ENCODE data around the gene TRAF7. TPM values are rescaled to one million over a fixed set of nuclear protein-coding genes. Genes with fewer than 3 reads are reported as not detected.
A peak's percentile ranks its signal among the peaks of the same experiment; 100 is the strongest.

Gene TRAF7
- total and polyA plus RNA-seq, 2 of the 13 experiments (the other 11 are each of a cell fraction or from before 2014, with no cell fraction given), result 47.9 to 65.6 TPM

DNA sequence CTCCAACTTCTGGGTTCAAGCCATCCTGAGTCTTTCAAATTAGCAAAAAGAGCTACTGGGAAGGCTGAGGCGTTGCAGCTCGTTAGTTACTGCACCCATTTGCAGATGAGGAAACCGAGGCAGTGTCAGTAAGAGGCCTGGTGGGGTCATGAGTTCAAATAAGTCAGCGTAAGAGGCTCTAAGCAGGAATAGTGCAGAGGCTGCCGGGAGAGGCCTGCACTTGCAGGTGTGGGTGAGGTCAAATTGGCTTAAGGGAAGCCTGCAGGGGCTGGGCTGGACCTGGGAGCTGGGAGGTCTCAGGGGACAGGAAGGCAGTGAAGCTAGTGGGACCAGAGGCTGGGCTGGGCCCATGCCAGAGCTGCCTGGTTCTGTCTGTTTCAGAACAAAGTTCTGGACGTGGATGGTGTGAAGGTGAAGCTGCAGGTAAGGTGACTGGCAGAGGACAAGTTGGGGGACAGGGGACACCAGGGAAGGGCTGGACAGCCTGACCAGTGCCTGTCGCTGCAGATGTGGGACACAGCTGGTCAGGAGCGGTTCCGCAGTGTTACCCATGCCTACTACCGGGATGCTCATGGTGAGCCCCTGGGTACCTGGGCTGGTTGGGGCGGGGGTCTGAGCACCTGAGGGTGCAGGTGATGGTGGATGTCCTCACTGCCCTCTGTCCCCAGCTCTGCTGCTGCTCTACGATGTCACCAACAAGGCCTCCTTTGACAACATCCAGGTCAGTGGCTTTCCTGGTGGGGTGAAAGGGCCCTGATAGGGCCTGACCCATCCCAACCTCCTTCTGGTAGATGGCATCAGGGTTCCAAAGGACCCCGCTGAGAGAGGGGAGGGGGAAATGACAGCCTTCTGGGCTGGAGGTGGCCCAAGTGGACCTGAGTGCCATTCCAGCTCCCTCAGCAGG is 4.1 kb upstream of the TRAF7 start (continued):
- TF ChIP-seq, protein P1, sequence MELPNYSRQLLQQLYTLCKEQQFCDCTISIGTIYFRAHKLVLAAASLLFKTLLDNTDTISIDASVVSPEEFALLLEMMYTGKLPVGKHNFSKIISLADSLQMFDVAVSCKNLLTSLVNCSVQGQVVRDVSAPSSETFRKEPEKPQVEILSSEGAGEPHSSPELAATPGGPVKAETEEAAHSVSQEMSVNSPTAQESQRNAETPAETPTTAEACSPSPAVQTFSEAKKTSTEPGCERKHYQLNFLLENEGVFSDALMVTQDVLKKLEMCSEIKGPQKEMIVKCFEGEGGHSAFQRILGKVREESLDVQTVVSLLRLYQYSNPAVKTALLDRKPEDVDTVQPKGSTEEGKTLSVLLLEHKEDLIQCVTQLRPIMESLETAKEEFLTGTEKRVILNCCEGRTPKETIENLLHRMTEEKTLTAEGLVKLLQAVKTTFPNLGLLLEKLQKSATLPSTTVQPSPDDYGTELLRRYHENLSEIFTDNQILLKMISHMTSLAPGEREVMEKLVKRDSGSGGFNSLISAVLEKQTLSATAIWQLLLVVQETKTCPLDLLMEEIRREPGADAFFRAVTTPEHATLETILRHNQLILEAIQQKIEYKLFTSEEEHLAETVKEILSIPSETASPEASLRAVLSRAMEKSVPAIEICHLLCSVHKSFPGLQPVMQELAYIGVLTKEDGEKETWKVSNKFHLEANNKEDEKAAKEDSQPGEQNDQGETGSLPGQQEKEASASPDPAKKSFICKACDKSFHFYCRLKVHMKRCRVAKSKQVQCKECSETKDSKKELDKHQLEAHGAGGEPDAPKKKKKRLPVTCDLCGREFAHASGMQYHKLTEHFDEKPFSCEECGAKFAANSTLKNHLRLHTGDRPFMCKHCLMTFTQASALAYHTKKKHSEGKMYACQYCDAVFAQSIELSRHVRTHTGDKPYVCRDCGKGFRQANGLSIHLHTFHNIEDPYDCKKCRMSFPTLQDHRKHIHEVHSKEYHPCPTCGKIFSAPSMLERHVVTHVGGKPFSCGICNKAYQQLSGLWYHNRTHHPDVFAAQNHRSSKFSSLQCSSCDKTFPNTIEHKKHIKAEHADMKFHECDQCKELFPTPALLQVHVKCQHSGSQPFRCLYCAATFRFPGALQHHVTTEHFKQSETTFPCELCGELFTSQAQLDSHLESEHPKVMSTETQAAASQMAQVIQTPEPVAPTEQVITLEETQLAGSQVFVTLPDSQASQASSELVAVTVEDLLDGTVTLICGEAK (IDR thresholded peaks at IDR 0.05), result no peak
- TF ChIP-seq, protein P1 (CRISPR knock-in tag; IDR thresholded peaks at IDR 0.05), result peak; percentile 35; the same call in 1 of the 2 replicates
- TF ChIP-seq, protein P2, sequence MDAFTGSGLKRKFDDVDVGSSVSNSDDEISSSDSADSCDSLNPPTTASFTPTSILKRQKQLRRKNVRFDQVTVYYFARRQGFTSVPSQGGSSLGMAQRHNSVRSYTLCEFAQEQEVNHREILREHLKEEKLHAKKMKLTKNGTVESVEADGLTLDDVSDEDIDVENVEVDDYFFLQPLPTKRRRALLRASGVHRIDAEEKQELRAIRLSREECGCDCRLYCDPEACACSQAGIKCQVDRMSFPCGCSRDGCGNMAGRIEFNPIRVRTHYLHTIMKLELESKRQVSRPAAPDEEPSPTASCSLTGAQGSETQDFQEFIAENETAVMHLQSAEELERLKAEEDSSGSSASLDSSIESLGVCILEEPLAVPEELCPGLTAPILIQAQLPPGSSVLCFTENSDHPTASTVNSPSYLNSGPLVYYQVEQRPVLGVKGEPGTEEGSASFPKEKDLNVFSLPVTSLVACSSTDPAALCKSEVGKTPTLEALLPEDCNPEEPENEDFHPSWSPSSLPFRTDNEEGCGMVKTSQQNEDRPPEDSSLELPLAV (CRISPR knock-in tag; conservative IDR thresholded peaks at IDR 0.05; ENCODE audit: low read depth), result no peak
- TF ChIP-seq RBM22 (optimal IDR thresholded peaks at IDR 0.05; ENCODE audit: low read length) (peak; percentile 96), ZFY (CRISPR knock-in tag; IDR thresholded peaks at IDR 0.05) (0 out of 2 replicates have a peak, but pooled peaks have one; percentile 34), HIVEP1 (CRISPR knock-in tag; IDR thresholded peaks at IDR 0.05) (no peak), ZNF143 (CRISPR knock-in tag; IDR thresholded peaks at IDR 0.05) (peak; percentile 28; the same call in 1 of the 2 replicates), HOXA3 (CRISPR knock-in tag; IDR thresholded peaks at IDR 0.05) (peak; percentile 36; the same call in 1 of the 2 replicates), ZBTB37 (CRISPR knock-in tag; IDR thresholded peaks at IDR 0.05) (no peak), ZC3H4 (CRISPR knock-in tag; IDR thresholded peaks at IDR 0.05; ENCODE audit: borderline replicate concordance) (peak; percentile 29; the same call in 1 of the 2 replicates)
- TF ChIP-seq, protein P3, sequence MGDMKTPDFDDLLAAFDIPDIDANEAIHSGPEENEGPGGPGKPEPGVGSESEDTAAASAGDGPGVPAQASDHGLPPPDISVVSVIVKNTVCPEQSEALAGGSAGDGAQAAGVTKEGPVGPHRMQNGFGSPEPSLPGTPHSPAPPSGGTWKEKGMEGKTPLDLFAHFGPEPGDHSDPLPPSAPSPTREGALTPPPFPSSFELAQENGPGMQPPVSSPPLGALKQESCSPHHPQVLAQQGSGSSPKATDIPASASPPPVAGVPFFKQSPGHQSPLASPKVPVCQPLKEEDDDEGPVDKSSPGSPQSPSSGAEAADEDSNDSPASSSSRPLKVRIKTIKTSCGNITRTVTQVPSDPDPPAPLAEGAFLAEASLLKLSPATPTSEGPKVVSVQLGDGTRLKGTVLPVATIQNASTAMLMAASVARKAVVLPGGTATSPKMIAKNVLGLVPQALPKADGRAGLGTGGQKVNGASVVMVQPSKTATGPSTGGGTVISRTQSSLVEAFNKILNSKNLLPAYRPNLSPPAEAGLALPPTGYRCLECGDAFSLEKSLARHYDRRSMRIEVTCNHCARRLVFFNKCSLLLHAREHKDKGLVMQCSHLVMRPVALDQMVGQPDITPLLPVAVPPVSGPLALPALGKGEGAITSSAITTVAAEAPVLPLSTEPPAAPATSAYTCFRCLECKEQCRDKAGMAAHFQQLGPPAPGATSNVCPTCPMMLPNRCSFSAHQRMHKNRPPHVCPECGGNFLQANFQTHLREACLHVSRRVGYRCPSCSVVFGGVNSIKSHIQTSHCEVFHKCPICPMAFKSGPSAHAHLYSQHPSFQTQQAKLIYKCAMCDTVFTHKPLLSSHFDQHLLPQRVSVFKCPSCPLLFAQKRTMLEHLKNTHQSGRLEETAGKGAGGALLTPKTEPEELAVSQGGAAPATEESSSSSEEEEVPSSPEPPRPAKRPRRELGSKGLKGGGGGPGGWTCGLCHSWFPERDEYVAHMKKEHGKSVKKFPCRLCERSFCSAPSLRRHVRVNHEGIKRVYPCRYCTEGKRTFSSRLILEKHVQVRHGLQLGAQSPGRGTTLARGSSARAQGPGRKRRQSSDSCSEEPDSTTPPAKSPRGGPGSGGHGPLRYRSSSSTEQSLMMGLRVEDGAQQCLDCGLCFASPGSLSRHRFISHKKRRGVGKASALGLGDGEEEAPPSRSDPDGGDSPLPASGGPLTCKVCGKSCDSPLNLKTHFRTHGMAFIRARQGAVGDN (CRISPR knock-in tag; IDR thresholded peaks at IDR 0.05), result peak; percentile 11; the same call in 1 of the 2 replicates
